GM06990 (cell line): ENCODE results near the gene ABLIM1.

Source experiments
- DNase-seq: peaks from one replicate; pipeline ENCODE4 v3.0.0-alpha.2; 2011; ENCODE audit not compliant: insufficient read length; ENCODE audit errors: extremely low read depth
- H3K27me3 ChIP-seq: replicated peaks from 2 replicates; pipeline ENCODE4 v1.6.0; 2011; ENCODE audit warnings: low read length; ENCODE audit not compliant: control insufficient read depth, insufficient read depth
- H3K36me3 ChIP-seq: 2 replicates; pipeline ENCODE4 v1.5.1; 2011; ENCODE audit warnings: low read length; ENCODE audit not compliant: control insufficient read depth, insufficient read depth
- H3K4me3 ChIP-seq: replicated peaks from 2 replicates; pipeline ENCODE4 v1.5.1; 2011; ENCODE audit warnings: low read depth, mild to moderate bottlenecking, control low read depth, low read length
- TF ChIP-seq, protein P1 (sequence below): IDR thresholded peaks from 2 replicates; pipeline ENCODE4 v1.5.1; 2011; ENCODE audit warnings: low read length, control low read depth, mild to moderate bottlenecking, inconsistent platforms; ENCODE audit not compliant: insufficient read depth, poor library complexity, severe bottlenecking

The ABLIM1 gene

GRCh38 chr10:114545071-114545470 lies 113.0 kb downstream of the ABLIM1 start:
- Histone ChIP-seq H3K27me3 (no peaks in the 10 kb centered on the region), H3K36me3 (no peaks in the 10 kb centered on the region), H3K4me3 (no peak overlapping the region)
- TF ChIP-seq, protein P1, sequence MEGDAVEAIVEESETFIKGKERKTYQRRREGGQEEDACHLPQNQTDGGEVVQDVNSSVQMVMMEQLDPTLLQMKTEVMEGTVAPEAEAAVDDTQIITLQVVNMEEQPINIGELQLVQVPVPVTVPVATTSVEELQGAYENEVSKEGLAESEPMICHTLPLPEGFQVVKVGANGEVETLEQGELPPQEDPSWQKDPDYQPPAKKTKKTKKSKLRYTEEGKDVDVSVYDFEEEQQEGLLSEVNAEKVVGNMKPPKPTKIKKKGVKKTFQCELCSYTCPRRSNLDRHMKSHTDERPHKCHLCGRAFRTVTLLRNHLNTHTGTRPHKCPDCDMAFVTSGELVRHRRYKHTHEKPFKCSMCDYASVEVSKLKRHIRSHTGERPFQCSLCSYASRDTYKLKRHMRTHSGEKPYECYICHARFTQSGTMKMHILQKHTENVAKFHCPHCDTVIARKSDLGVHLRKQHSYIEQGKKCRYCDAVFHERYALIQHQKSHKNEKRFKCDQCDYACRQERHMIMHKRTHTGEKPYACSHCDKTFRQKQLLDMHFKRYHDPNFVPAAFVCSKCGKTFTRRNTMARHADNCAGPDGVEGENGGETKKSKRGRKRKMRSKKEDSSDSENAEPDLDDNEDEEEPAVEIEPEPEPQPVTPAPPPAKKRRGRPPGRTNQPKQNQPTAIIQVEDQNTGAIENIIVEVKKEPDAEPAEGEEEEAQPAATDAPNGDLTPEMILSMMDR: no peak
- DNase-seq: no peak

GRCh38 chr10:114544045-114544659 lies 113.9 kb downstream of the ABLIM1 start:
- peak overlapping the region; percentile 38 for H3K4me3 ChIP-seq
- no peaks in the 10 kb centered on the region for H3K36me3 ChIP-seq

DNA sequence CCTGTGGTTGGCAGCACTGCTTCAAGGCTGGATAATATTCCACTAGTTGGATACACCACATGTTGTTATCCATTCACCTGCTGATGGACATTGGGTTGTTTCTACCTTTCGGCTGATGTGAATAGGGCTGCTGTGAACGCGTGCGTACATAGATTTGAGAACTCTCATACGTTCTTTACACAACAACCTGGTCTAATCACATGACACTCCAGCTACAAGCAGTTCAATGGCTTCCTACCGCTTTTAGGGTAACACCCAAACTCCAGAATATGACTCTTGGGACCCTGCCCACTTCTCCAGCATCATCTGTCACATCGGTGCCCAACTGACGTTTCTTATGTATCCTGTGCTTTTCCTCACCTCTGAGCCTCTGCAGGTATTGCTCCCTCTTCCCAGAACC lies 114.6 kb downstream of the ABLIM1 start:
- no peak for DNase-seq
- Histone ChIP-seq H3K36me3 (no peaks in the 10 kb centered on the region), H3K4me3 (no peak overlapping the region), H3K27me3 (no peaks in the 10 kb centered on the region)
- TF ChIP-seq, protein P1: no peak

More at GRCh38 chr10:114544045-114544659, 113.9 kb downstream of the ABLIM1 start:
- DNase-seq: peak; percentile 67
- TF ChIP-seq, protein P1: no peak
- H3K27me3 ChIP-seq: no peaks in the 10 kb centered on the region

DNA sequence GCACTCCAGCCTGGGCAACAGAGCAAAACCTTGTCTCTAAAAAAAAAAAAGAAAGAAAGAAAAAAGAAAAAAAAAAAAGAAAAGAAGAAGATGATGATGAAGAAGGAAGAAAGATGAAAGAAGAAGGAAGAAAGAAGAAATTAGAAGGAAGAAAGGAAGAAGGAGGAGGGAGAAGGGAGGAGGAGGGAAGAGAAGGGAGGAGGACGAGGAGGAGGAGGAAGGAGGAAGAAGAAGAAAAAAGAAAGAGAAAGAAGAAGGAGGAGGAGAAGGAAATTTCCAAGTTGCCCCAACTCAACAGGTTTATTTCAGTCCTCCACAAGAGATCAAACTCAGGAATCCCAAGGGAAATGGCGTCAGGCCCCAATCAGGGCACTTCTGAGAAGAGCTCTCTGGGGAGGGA lies 115.7 kb downstream of the ABLIM1 start:
- DNase-seq: no peak
- H3K27me3 ChIP-seq: no peaks in the 10 kb centered on the region
- H3K4me3 ChIP-seq: no peak overlapping the region
- TF ChIP-seq, protein P1: no peak
- H3K36me3 ChIP-seq: no peaks in the 10 kb centered on the region

DNA sequence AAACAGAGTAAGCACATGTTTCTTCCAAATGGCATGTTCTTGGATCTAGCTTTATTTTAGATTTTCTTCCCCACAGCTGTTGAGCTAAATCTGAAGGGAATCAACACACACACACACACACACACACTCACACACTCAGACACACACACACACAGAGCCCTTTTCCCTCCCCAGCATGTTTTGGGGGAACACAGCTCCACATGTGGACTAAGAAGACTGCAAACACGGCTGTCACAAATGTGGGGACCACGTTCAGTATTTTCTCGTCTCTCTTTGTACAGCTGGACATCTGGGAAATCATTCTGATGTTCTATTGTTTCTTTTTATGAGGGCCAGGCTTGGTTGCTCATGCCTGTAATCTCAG lies 116.3 kb downstream of the ABLIM1 start:
- TF ChIP-seq, protein P1: no peak
- Histone ChIP-seq H3K4me3 (no peak overlapping the region), H3K27me3 (no peaks in the 10 kb centered on the region), H3K36me3 (no peaks in the 10 kb centered on the region)
- DNase-seq: no peak
